Activated CD4-positive, CD25-positive, alpha-beta regulatory T cell treated with anti-CD3 and anti-CD28 coated beads, Interleukin-2, amount 50 U/mL, for 16 hours (primary cell): ENCODE results near the gene CEMP1.
"Not testable (repeated sequence)": the region's sequence is repeated elsewhere in the genome, so short reads cannot be mapped to it uniquely, and the experiment has no call there.

Experiments used
- DNase-seq: peaks from one replicate; pipeline ENCODE4 v3.0.0-alpha.2; 2020; ENCODE audit warnings: low read depth, low spot score

Gene CEMP1

GRCh38 chr16:2537451-2538379 is 6.5 kb upstream of the CEMP1 start, which contains the start of gene PDPK1:
Gene PDPK1 (plus strand): TSS chr16:2538021. CDS start chr16:2538113, 92 bp downstream.
- peak; percentile 89 for DNase-seq

GRCh38 chr16:2535625-2536013 is 4.4 kb upstream of the CEMP1 start:
- DNase-seq = no peak

GRCh38 chr16:2534335-2534734 is 3.1 kb upstream of the CEMP1 start:
- not testable (repeated sequence) for DNase-seq

- DNase-seq = no peak
These were observed 2.7 kb upstream of the CEMP1 start for GRCh38 chr16:2533912-2534311.

- not testable (repeated sequence) for DNase-seq
These were observed 2.0 kb upstream of the CEMP1 start for GRCh38 chr16:2533142-2533755.

GRCh38 chr16:2532494-2533141 is 1.4 kb upstream of the CEMP1 start:
- no peak for DNase-seq

GRCh38 chr16:2531696-2532493 is 687 bp upstream of the CEMP1 start:
- DNase-seq = peak; percentile 95

GRCh38 chr16:2530629-2531318 is 434 bp downstream of the CEMP1 start:
- DNase-seq = no peak

- DNase-seq = no peak
These were observed 1.1 kb downstream of the CEMP1 start for GRCh38 chr16:2529961-2530628.

GRCh38 chr16:2529061-2529931 is 1.9 kb downstream of the CEMP1 start:
- DNase-seq = no peak

- DNase-seq = no peak
These were observed 2.8 kb downstream of the CEMP1 start for GRCh38 chr16:2528161-2529060.

- DNase-seq = no peak
These were observed 3.5 kb downstream of the CEMP1 start for GRCh38 chr16:2527784-2528100.

GRCh38 chr16:2527071-2527783 is 4.0 kb downstream of the CEMP1 start:
- DNase-seq = no peak

GRCh38 chr16:2526135-2526534 is 5.1 kb downstream of the CEMP1 start:
- DNase-seq = no peak

- DNase-seq = no peak
These were observed 6.8 kb downstream of the CEMP1 start for GRCh38 chr16:2524339-2524938.

- no peak for DNase-seq
These were observed 7.4 kb downstream of the CEMP1 start for GRCh38 chr16:2523801-2524231.

- no peak for DNase-seq
These were observed 10.2 kb downstream of the CEMP1 start for GRCh38 chr16:2520784-2521531.
